ENCODE data around the gene WLS.
"Not testable (repeated sequence)": the region's sequence is repeated elsewhere in the genome, so short reads cannot be mapped to it uniquely, and the experiment has no call there.

Gene WLS

DNA sequence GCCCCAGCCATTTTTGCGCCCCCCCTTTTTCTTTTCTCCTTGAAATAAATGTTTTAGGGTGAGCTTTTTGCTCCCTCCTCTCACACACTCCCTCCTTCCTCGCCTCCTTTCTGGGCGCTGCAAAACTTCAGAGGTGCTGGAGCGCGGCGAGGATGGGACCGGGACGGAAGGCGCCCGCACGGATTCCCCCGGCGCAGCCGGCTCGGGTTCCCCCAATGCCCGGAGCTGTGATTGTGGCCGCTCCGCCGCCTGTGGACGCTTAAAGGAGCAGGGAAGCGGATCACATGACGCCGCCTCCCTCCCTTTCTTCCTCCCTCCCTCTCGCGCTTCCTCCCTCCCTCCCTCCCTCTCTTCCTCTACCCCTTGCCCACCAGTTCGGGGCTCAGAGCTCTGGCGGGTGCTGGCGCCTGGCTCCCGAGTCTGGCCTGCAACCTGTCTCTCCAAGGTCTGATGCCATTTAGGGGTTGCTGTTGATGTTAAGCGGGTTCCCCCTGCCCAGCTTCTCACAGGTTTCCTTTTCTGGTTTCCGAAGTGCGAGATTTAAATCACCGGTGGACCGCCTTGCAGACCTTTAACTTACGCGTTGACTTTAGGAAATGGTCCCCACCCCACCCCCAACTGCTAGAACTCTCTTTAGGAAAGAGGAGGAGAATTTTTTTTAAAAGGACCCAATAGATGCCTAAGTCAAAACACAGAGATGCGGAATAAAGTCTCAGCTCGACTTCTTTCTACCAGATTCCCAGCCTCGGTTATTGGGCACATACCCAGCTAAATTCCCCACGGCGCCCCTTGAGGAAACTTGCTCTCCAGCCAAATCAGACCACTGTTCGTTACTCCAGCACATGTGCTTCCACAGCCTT lies at the start of gene WLS:
TSS of gene WLS (minus strand) at position 235 of the 860 bp plus-strand sequence. CDS start at position 11, 224 bp downstream.
- DNase-seq, result no peak

DNA sequence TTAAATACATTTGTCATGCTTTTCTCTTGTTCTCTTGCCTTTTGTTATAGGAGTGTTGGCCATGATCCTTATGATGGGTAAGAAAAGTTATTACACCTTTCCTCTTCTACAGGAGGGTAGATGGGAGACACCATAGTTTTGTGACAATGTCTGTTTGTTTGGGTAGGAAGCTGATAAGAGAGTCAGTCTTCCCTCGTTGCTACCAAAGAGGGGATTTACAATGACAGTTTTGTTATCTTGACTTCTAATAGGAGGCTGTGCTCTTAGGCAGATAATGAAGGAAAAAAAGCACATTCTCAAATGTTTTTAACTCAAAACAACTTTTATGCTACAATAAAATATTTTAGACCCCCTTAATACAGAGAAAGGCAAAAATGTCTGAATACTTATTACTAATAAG lies 48.0 kb upstream of the WLS start:
- DNase-seq, result no peak

DNA sequence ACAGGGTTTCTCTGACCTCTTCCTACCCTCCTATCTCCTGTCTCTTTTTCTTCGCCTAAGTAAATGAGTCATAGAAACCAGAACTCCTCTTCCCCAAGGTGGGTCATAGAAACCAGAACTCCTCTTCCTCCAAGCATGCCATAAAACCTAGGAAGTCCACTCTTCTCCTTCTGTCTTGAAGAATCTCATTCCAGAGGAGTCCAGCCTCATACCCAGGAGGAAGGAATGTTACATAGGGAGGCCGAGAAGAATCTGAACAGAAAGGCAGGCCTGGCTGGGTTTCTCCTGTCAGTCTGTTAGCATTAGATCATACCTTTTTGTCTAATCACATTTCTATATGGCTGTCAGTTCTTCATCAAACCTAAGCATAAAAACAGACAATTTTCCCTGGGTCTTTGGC lies 47.5 kb upstream of the WLS start:
- no peak for DNase-seq

DNA sequence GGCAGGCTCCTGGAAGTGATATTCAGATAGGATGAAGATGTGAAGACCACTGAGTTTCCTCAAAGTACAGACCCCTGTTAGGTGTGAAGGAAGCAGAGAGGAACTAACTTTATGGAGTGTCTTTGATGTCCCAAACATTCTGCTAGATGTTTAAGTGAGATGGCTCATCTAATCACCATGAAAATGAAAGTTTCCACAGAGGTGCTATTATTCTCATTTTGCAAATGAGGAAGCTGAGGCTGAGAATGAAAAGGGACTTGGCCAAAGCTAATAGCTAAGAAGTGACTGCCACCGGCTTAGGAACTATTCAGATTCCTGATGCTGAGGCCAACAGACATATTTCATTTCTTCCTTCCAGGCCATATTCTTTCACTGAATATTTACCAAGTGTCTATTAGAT lies 45.9 kb upstream of the WLS start:
- no peak for DNase-seq

DNA sequence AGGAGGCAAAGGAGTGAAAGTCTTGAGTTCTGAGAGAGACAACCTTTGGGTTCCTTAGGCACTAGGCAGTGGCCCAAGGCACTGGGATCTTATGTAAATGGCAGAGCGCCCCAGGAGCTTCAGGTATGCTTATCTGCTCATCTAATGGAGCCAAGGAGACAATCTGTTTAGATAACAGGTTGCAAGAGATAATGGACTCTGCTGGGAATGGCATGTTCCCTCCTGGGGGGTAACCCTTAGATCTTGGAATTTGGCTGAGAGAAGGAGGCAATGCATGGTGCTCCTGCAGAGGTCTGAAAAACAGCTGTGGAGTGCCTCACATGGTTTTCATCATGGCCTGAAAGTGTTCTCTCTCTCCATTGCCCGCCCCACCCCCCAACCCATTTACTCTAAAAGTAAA lies 44.1 kb upstream of the WLS start:
- no peak for DNase-seq

DNA sequence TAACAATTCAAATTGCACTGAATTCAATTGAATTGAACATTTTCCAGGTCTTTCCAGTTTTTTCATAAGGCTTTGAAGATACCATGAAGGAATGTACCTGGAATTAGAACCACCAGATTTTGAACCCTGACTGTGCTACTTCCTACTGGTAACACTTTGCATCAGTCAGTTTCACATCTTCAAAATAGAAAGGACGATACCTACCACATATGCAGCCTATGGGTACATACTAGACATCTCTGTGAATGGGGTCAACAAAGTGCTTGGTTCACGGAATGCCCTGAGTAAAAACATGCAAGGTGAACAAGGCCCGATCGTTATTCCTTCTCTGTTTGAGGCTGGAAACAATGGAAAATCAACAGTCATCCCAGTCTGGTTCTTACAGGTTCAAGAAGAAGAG lies 41.2 kb upstream of the WLS start:
- DNase-seq, result no peak

DNA sequence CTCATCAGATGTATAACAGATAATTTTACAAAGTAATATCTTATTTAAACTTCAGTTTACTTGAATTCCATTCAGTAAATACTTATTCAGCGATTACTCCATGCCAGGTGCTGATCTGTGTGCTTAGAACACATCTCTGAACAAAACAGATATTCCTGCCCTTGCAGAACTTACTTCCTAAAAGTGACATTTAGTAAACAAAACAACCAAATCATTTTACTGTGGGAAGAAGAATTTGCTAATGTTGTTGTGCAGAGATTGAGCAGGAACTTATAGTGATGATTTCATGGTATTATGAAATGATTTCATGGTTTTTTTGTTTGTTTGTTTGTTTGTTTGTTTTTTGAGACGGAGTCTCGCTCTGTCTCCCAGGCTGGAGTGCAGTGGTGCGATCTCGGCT lies 39.3 kb upstream of the WLS start:
- no peak for DNase-seq

DNA sequence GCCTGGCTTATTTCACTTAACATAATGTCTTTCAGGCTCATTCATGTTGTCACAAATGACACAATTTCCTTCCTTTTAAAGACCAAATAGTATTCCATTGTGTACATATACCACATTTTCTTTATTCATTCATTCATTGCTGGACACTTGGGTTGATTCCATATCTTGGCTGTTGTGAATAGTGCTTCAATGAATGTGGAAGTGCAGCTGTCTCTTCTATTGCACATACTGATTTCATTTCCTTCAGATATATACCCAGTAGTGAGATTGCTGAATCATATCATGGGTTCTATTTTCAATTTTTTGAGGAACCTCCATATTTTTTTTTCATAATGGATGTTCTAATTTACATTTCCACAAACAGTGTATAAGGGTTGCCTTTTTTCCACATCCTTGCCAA lies 38.6 kb upstream of the WLS start:
- no peak for DNase-seq

DNA sequence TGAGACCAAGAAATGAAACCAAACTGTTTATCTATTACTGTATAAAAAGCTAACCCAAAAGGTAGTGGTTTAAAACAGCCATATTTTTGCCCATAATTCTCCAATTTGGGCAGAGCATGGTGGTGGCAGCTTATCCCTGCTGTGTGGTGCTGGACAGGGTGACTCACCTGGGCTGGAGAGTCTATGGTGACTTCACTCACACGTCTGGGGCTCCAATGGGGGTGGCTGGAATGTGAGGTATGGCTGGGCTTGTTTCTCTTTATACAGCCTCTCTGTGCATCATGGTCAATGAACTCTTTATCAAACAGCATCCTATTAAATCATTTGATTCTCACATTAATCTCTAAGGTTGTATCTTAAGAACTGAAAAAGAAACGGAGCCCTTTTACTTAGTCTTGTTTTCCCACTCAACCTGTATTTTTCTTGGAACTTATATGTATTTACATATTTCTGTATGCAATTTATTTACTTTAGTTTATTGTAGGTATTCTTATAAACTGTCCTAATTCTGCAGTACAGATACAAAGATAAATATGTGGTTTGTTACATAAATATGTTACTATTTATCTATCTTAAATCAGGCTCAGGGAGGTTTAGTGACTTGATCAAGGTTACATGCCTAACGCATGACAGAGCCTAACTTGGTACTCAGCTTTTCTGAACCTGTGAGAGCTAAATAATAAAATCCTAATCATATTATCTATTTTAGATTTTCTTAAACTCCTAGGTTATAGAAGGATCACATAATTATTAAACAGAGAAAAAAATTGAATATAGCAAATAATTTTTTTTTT lies 37.5 kb upstream of the WLS start:
- no peak for DNase-seq

DNA sequence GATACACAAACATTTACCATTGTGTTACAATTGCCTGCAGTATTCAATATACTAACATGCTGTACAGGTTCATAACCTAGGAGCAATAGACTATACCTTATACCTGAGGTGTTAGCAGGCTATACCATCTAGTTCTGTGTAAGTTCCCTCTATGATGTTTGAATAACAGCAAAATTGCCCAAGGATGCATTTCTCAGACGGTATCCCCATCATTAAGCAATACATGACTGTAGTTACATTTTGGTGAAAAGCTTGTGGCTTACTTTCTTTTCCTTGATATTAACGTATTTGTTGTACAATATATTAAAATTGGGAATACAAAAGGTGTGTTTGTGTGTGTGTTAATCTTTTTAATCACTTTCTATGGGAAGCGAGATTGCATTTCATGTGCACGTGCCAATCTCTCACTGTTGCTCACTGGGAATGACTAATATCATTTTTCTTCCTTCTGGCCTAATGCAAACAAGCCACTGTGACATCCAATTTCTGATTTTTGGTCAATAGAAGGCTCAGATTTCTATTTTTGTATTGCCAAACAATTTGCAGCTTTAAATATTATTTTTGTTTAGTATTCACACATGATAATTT lies 36.7 kb upstream of the WLS start:
- no peak for DNase-seq

DNA sequence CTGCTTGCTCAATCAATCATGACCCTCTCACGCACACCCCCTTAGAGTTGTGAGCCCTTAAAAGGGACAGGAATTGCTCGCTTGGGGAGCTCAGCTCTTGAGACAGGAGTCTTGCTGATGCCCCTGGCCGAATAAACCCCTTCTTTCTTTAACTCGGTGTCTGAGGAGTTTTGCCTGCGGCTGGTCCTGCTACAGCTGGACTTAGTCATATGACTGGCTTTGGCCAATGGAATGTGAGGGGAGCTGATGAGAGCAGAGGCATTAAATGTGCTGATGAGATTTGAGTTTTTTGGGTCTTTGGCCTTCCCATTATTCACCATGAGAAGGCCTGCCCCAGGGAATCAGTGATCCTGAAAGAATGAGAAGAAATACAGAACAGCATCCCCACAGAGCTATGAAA lies 24.5 kb upstream of the WLS start:
- DNase-seq, result not testable (repeated sequence)

DNA sequence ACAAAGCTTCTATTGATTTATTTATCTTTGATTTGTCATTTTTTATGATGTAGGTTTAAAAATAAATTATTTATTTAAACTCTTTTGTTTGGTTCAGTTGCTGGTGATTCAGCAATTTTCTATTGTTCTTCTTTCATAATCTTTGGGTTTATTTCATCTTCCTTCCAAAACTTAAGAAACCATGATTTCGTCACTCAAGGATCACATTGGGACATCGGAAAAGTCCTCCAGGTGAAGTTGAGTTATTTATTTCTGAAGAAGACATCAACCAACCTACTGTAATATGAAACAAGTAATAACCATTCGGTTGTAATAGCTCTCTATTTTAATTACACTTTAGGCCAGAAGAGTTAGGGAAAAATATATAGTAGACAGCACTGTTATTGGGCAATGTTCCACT lies 23.0 kb upstream of the WLS start:
- DNase-seq, result no peak

DNA sequence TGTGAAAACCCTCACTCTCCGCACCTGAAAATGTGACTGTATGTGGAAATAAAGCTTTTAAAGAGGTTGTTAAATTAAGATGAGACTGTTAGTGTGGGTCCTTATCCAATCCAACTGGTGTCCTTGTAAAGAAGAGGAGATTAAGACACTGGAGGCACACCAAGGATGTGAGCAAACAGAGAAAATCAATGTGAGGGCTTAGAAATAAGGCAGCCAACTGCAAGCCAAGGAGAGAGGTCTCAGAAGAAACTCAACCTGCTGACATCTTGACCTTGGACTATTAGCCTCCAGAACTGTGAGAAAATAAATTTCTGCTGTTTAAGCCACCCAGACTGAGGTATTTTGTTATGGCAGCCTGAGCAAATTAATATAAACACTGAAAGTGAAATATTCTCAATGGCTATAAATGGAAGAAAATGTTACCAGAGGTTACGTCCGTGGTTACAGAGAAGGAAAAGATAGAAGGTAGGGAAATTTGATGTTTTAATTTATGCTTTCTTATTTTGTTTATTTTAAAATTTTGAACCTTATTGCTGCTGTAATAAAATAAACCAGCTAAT lies 22.4 kb upstream of the WLS start:
- no peak for DNase-seq

DNA sequence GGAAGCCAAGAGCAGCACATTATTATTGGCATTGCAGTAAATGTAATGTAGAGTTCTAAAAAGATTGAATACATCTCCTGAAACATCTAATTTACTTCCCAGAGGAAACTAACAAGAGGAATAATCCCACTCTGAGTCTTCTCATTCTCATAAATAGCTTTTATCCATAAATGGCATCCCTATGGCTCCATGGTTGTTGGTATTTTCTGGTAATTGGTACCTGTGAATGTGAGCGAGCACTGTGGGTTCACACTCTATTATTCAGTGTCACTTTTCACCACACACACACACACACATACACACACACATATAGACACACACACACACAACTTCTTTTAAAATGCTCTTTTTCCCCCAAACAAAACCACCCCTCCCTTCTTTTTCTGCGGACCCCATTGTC lies 4.7 kb upstream of the WLS start:
- no peak for DNase-seq

DNA sequence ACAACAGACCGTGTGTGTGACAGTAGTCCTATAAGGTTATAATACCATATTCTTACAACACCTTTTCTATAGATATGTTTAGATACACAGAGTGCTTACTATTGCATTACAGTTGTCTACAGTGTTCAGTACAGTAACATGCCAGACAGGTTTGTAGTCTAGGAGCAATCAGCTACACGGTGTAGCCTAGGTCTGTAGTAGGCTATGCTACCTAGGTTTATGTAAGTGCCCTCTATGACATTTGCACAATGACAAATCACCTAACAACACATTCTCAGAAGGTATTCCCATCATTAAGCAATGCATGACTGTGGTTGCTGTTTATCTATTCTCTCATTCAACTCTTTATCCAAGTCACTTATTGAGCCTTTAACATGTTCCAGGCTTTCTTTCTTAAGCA lies 1.8 kb upstream of the WLS start:
- DNase-seq, result no peak

DNA sequence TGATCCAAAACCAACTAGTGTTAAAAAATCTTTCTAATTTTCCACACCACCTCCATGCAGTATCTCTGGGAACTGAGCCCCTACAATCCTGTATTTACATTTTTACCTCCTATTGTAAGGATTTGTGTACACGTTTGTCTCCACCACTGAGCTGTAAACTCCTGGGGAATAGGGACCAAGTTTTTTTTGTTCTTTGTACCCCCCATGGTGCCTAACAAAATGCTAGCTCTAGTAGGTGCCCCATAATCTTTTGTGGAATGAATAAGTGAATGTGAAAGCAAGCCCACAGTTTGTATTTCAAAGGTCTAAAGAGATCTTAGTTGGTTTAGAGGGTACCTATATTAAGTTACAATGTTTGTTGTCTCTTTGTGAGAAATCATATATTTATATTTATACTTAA lies 879 bp upstream of the WLS start:
- DNase-seq, result no peak

DNA sequence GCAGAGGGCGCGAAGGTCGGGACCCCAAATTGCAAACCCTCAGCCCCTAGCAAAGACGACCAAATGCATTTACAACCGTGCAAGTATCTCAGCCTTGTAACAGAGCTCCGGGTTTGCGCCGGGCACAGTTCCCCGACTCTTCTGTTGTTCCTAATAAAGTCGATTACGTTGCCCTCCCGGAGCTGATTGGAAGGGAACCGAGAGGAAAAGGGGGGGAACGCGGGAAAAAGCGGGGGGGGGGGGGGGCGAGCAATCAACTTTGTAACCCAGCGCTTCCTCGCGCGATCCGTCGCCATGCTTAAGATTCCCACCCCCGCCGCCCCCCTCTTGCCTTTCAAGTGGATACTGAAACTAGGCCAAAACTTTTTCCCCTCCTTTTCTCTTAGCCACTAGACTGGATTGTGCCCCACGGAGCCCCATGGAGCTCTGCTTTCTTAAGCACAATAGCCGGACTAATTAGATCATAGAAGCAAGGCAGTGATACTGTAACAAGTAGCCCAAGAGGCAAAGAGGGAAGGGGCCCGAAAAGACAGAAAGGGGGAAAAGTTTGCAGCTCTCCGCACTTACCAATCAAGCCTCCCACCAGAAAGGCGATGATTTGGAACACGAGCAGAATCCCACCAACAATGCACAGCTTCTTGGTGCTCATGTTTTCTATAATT lies 565 bp downstream of the WLS start:
- DNase-seq, result no peak

DNA sequence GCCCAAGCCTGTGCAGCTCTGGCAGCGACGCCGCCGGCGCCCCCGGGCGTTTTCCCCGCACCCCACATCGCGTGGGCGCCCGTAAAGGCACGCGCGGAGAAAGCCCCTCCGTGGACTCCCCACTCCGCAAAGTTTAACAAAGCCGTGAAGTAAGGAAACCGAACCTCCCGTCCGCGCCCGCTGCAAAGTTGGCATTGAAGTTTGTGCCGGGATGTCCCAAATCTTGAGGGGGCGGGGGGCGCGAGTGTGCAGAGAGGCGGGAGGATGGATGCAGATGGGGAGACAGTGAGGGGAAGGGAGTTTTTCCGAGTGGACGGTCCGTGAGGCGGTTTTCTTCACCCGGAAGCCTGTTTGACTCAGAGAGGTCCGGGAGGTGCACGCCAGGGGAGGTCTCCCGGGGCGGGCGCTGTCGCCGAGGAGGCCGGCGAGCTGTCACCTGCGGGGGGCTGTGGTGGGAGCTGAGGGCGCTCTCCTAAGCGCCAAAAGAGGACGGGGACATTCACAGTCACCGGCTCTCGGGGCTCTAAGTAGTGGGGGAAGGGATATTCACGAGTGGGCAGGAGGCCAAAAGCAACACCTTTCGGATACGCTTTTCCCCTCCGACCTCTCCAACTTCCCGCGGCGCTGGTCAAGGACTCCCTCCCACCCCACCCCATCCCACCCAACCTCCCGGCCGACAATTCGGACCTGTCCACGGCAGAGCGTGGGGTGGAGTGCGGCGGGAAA lies 1.3 kb downstream of the WLS start:
- DNase-seq, result no peak

DNA sequence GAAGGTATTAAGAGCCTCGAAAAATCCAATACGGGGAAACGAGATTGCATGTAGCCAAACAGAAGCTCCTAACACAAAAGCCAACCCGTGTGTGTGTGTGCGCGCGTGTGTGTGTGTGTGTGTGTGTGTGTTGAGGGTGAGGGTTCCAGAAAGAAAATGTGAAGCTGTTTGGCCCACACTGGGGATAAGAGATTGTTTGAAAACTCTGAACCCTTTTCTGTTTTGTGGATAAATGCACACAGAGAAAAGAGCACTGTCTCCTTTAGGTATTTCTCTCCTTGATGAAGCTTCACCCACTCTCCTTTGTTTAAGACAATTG lies 1.9 kb downstream of the WLS start:
- DNase-seq, result no peak

DNA sequence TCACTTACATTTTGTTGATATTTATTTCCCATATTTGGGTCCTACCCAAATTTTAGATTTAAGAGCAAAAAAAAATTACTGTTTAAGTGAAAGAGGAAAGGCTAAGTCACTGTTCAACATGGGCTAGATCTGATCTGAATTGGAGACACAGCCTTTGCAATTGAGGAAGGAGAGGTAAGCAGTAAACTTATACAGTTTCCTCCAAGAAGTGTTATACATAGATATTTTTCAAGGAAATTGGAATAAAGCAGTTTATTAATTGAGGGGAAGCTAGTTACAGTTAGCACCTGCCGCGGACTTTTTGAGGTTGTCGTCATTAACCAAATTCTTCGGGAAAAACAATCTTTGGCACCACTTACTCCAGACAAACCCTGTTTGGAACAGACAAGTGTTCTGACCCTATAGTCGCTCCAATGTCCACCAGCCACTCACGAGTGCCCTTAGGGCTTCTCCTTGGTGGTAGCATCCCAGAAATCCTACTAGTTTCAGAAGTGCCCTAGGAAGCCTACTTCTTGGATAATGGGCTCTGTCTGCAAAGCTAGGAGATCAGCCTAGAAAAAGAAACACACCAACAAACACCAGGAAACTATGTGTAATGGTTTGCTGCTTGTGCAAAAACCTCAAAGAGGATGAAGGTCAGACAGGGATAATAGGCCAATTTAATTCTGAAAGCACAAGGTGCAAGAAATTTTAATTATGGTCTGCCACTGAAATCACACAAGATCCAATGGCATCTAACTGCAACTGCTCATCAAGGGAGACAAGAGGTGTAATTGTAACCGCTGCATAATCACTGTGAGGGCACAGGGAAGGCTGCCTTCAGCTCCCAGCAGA lies 2.5 kb downstream of the WLS start:
- no peak for DNase-seq

DNA sequence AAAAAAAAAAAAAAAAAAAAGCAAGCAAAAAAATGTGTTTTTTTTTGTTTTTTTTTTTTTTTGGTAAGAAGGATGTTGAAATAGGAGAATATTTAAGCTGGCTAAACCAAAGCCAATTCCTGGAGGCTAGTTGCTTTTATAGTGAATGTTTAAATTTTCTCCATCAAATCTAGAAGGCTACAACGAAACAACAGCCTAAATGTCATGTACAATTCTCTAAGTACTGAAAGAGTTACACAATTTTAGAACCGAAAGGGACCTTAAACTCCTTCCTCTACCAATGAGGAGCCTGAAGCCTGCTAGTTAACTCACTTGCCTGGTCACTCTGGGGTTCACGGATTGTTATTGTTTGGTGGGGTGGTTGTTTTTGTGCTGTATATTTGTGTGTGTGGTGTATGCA lies 3.5 kb downstream of the WLS start:
- no peak for DNase-seq

DNA sequence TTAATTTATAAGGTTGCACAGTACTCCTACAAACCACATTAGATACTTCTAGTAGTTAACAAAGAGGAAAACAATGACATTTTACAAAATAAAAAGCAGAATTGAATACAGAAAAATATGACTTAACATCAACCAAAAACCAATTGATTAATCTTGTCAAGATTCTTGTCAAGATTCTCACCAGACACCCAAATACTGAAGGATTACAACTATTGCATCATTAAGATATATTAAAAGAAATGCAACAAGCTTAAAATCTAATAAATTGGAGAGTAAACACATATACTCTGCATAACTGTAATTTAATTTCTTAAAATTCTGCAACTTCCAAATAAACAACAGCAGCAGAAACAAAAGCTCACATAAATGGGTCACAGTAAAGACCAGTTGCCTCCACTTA lies 4.7 kb downstream of the WLS start:
- no peak for DNase-seq
